BE2C (cell line): ENCODE data around the gene ACSL6.

Experiments
- DNase-seq: peaks from one replicate; pipeline ENCODE4 v3.0.0-alpha.2; 2020
- H3K27me3 ChIP-seq: fragments of 250-450 bp; sonication (Bioruptor Pico); 2 replicates; pipeline ENCODE4 v1.5.1; 2020; ENCODE audit warnings: mild to moderate bottlenecking
- H3K36me3 ChIP-seq: fragments of 250-450 bp; sonication (Bioruptor Pico); 2 replicates; pipeline ENCODE4 v1.5.1; 2020; ENCODE audit warnings: mild to moderate bottlenecking
- H3K4me1 ChIP-seq: fragments of 250-450 bp; sonication (Bioruptor Pico); 2 replicates; pipeline ENCODE4 v1.5.1; 2020
- H3K4me3 ChIP-seq: 2 replicates; pipeline ENCODE4 v1.5.1; 2011; ENCODE audit warnings: low read depth, low read length
- H3K9me3 ChIP-seq: fragments of 250-450 bp; sonication (Bioruptor Pico); 2 replicates; pipeline ENCODE4 v1.5.1; 2020
- CTCF ChIP-seq: IDR thresholded peaks from 2 replicates; pipeline ENCODE4 v1.5.1; 2012; ENCODE audit warnings: mild to moderate bottlenecking, low read depth, low read length

Gene ACSL6

GRCh38 chr5:132001647-132002561 is 9.6 kb downstream of the ACSL6 start:
- Histone ChIP-seq H3K27me3 (no peaks in the 10 kb centered on the region), H3K4me3 (no peak overlapping the region), H3K36me3 (no peaks in the 10 kb centered on the region), H3K9me3 (no peaks in the 10 kb centered on the region), H3K4me1 (peaks cover 31% of the 10 kb centered on the region)
- TF ChIP-seq CTCF, result no peak
- DNase-seq, result no peak

GRCh38 chr5:132000677-132001453 is 10.6 kb downstream of the ACSL6 start:
- H3K4me1 ChIP-seq, result peaks cover 37% of the 10 kb centered on the region
- H3K9me3 ChIP-seq, result no peaks in the 10 kb centered on the region
- TF ChIP-seq CTCF, result no peak
- no peaks in the 10 kb centered on the region for H3K27me3 ChIP-seq
- H3K36me3 ChIP-seq, result no peaks in the 10 kb centered on the region
- H3K4me3 ChIP-seq, result no peak overlapping the region
- no peak for DNase-seq

- TF ChIP-seq CTCF, result no peak
- Histone ChIP-seq H3K36me3 (no peaks in the 10 kb centered on the region), H3K4me1 (peaks cover 40% of the 10 kb centered on the region), H3K9me3 (no peaks in the 10 kb centered on the region), H3K27me3 (no peaks in the 10 kb centered on the region), H3K4me3 (no peak overlapping the region)
- peak; percentile 80 for DNase-seq
Observed at GRCh38 chr5:132000241-132000490, 11.3 kb downstream of the ACSL6 start.

DNA sequence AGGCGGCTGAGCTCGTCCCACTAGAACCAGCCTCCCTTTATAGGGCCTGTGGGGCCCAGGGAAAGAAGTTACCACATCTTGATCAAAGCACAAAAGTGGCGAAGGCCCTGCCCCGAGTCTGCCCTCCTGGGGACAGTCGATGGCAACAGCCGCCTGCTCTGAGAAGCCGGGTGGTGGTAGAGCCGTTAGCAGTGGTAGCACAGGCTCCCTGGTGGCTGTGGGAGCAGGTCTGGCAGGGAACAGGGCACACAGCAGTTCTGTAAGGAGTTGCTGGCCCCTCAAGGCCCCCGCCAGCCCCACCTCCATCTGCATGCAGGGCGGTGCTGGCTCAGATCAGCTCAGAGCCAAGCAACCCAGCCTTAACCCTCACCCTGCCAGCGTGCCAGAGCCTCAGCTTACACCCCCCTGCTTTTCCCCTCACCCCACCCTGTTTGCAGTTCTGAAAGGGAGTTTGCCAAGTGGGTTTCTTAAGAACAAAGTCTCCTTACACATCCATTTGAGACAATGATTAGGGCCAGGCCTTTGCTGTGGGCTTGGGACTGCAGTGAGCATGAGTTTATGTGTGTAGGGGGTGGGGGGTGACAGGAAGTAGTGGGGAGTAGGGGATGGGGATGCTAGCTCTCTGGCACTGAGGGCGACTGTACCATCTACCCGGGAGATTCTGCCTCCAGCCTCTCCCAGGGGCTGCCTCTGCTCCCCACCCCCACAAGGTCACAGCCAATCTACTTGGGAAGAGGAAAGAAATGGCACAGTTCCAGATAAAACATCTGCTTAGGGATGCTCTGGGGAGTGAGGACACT is 11.8 kb downstream of the ACSL6 start:
- peak; percentile 44 for DNase-seq
- TF ChIP-seq CTCF, result no peak

GRCh38 chr5:131999041-131999440 is 12.4 kb downstream of the ACSL6 start:
- Histone ChIP-seq H3K4me3 (no peak overlapping the region), H3K9me3 (no peaks in the 10 kb centered on the region), H3K36me3 (no peaks in the 10 kb centered on the region), H3K4me1 (peaks cover 40% of the 10 kb centered on the region), H3K27me3 (no peaks in the 10 kb centered on the region)
- no peak for TF ChIP-seq CTCF
- DNase-seq, result peak; percentile 1

More for the DNA sequence above, 11.8 kb downstream of the ACSL6 start:
- Histone ChIP-seq H3K4me1 (peaks cover 40% of the 10 kb centered on the region), H3K9me3 (no peaks in the 10 kb centered on the region), H3K27me3 (no peaks in the 10 kb centered on the region), H3K4me3 (no peak overlapping the region), H3K36me3 (no peaks in the 10 kb centered on the region)
